HepG2 (cell line): Measurements from ENCODE around the gene UBL3. TPM values are rescaled to one million over a fixed set of nuclear protein-coding genes. Genes with fewer than 3 reads are reported as not detected.

Experiments used
- ATAC-seq: fragments of 200-7000 bp; cut with Tn5 transposase; 3 replicates; pipeline ENCODE4 v1.9.1; 2020; ENCODE audit warnings: mild to moderate bottlenecking, moderate library complexity
- BruUV-seq: library from RNA; stranded (reverse); fragments of 400-500 nt; replicated peaks from 2 replicates; lab custom pipeline; 2021; lab: Mats Ljungman, UMichigan
- CTCF ChIA-PET: fragments of 300-600 bp; formaldehyde crosslinking; extraction: SDS; loops from one replicate; lab custom pipeline; 2021; ENCODE audit warnings: low total read pairs, inconsistent platforms, low intra/inter-chr PET ratio; lab: Yijun Ruan, JAX
- POLR2A ChIA-PET: fragments of 350-600 bp; sonication (Branson Sonifier 250); formaldehyde crosslinking; loops from one replicate; lab custom pipeline; 2020; ENCODE audit warnings: antibody characterized with exemption, inconsistent platforms; lab: Yijun Ruan, JAX
- DNase-seq: peaks from one replicate; pipeline ENCODE4 v3.0.0-alpha.2; 2015; ENCODE audit warnings: low spot score
- FAIRE-seq: peaks from 3 replicates; lab custom pipeline; 2011; peaks lifted over from hg19 to GRCh38; lab: Jason Lieb, UNC
- H2AFZ ChIP-seq: one replicate; pipeline ENCODE4 v1.6.1; 2011; ENCODE audit warnings: low read length, inconsistent platforms
- H3K27ac ChIP-seq: fragments of 300-600 bp; 3 replicates; pipeline ENCODE4 v1.8.0; 2011; ENCODE audit warnings: mixed run types, mild to moderate bottlenecking, mixed read lengths, low read length, inconsistent platforms; ENCODE audit not compliant: insufficient read depth; ENCODE audit errors: extremely low read length
- H3K27me3 ChIP-seq, 2 experiments: fragments of 200-600 bp in 1 of 2; 2 replicates in 1 of 2; 3 replicates in 1 of 2; pipeline versions ENCODE4 v1.6.0 to v1.8.0; 2011; ENCODE audit warnings: low read length in 2 of 2, mild to moderate bottlenecking in 2 of 2, moderate library complexity in 2 of 2, inconsistent platforms in 1 of 2; ENCODE audit not compliant: insufficient read depth in 2 of 2, control insufficient read depth in 1 of 2
- H3K36me3 ChIP-seq, 2 experiments: fragments of 200-600 bp in 1 of 2; replicated peaks in 1 of 2; 2 replicates in 1 of 2; 3 replicates in 1 of 2; pipeline versions ENCODE4 v1.5.1 to v1.8.0; 2011; ENCODE audit warnings: low read length in 2 of 2, inconsistent platforms in 1 of 2; ENCODE audit not compliant: insufficient read depth in 2 of 2, control insufficient read depth in 1 of 2
- H3K4me1 ChIP-seq: 2 replicates; pipeline ENCODE4 v1.5.1; 2012; ENCODE audit warnings: low read length, inconsistent platforms; ENCODE audit not compliant: insufficient read depth
- H3K4me2 ChIP-seq: 2 replicates; pipeline ENCODE4 v1.6.0; 2011; ENCODE audit warnings: low read depth, low read length, inconsistent platforms
- H3K4me3 ChIP-seq, 3 experiments: fragments of 200-600 bp in 1 of 3; sonication (generic), shearing (Covaris generic) in 1 of 3; replicated peaks in 1 of 3; 2 replicates each; pipeline ENCODE4 v1.5.1; 2011 to 2016; ENCODE audit warnings: low read length in 3 of 3, inconsistent platforms in 2 of 3, low read depth in 2 of 3, mild to moderate bottlenecking in 2 of 3, control low read depth in 1 of 3, mixed read lengths in 1 of 3; ENCODE audit not compliant: insufficient read depth in 1 of 3
- H3K79me2 ChIP-seq: one replicate; pipeline ENCODE4 v1.6.1; 2011; ENCODE audit warnings: low read length, inconsistent platforms; ENCODE audit not compliant: insufficient read depth
- H3K9ac ChIP-seq: 2 replicates; pipeline ENCODE4 v1.6.0; 2011; ENCODE audit warnings: mild to moderate bottlenecking, low read depth, low read length, inconsistent platforms; ENCODE audit not compliant: insufficient read depth
- H3K9me3 ChIP-seq: 2 replicates; pipeline ENCODE4 v1.5.1; 2012; ENCODE audit warnings: mild to moderate bottlenecking, low read length
- H4K20me1 ChIP-seq: 2 replicates; pipeline ENCODE4 v1.6.0; 2011; ENCODE audit warnings: inconsistent platforms, mild to moderate bottlenecking, low read length, moderate library complexity; ENCODE audit not compliant: insufficient read depth
- CREB1 ChIP-seq, 2 experiments: fragments of 450-650 bp in 1 of 2; IDR thresholded peaks; 2 replicates each; pipeline ENCODE4 v1.6.1; 2016 to 2017; ENCODE audit warnings: control low read depth in 1 of 2, mild to moderate bottlenecking in 1 of 2, missing compliant biosample characterization in 1 of 2, missing genetic modification characterization in 1 of 2
- WGBS: methylation state at CpG from one replicate; pipeline ENCODE4 v1.1.6; 2017; ENCODE audit warnings: low lambda C conversion rate; 5-methylcytosine and 5-hydroxymethylcytosine counted together
- in situ Hi-C: cut with HindIII; loops from 2 replicates; pipeline ENCODE4 v1.10.0; 2017; ENCODE audit warnings: low pct_unique_long_range_greater_than_20kb; ENCODE audit not compliant: extremely low pct_ligation_motif_present
- intact Hi-C: fragments of 100-400 bp; cut with micrococcal nuclease; formaldehyde crosslinking; loops from one replicate; pipeline ENCODE4 v1.10.0; 2022; ENCODE audit not compliant: unreplicated experiment
- polyA plus RNA-seq, 8 experiments: library from polyadenylated mRNA; depleted of rRNA in 3 of 8; stranded (reverse) in 7 of 8; unstranded in 1 of 8; fragments of >200 nt; fragmentation: Illumina TruSeq in 4 of 8; extraction: Trizol in 4 of 8; gene quantifications; 2 replicates each; pipeline versions ENCODE4 v1.2.1 to v1.2.3, GENCODE V29; 2011 to 2016; ENCODE audit warnings: low read depth in 4 of 8, missing spikeins in 1 of 8, mixed read lengths in 1 of 8; ENCODE audit not compliant: insufficient read depth in 1 of 8
- total RNA-seq, 5 experiments: library from RNA; depleted of rRNA; stranded (reverse); fragments of >200 nt; fragmentation: Illumina TruSeq; extraction: Trizol; gene quantifications; 2 replicates each; pipeline ENCODE4 v1.2.3, GENCODE V29; 2016; ENCODE audit warnings: low read depth in 1 of 5
- TF ChIP-seq, protein P1 (sequence below): IDR thresholded peaks from 2 replicates; pipeline ENCODE4 v1.4.0; 2020; ENCODE audit warnings: mild to moderate bottlenecking, missing genetic modification reagents
- TF ChIP-seq, protein P2 (sequence below): sonication (generic); formaldehyde crosslinking; IDR thresholded peaks from 2 replicates; pipeline ENCODE4 v1.8.1; 2023; ENCODE audit warnings: mild to moderate bottlenecking, inconsistent platforms, moderate library complexity, missing genetic modification reagents, borderline replicate concordance

Gene UBL3
- total and polyA plus RNA-seq, 2 of the 13 experiments (the other 11 are each of a cell fraction or from before 2014, with no cell fraction given): 7.4 to 9.6 TPM

DNA sequence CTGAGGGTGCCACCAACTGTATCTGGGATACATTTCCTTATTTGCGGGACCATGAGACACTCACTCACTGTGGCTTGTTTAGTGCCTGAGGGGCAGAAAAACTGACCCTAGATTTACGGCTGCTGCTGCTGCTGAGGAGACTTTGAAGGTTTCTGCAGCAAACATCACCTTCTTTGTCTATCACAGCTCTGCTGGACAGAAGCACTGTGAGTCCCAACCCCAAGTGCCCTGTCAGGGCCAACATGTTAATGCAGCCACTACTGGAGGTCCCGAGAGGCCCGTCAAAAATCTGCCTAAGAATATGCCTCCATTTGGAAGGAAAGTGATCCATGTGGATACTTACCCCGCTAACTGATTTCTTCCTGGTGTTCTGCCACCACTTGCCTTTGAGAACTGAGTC is 37.3 kb upstream of the UBL3 start (continued):
- TF ChIP-seq, protein P1, sequence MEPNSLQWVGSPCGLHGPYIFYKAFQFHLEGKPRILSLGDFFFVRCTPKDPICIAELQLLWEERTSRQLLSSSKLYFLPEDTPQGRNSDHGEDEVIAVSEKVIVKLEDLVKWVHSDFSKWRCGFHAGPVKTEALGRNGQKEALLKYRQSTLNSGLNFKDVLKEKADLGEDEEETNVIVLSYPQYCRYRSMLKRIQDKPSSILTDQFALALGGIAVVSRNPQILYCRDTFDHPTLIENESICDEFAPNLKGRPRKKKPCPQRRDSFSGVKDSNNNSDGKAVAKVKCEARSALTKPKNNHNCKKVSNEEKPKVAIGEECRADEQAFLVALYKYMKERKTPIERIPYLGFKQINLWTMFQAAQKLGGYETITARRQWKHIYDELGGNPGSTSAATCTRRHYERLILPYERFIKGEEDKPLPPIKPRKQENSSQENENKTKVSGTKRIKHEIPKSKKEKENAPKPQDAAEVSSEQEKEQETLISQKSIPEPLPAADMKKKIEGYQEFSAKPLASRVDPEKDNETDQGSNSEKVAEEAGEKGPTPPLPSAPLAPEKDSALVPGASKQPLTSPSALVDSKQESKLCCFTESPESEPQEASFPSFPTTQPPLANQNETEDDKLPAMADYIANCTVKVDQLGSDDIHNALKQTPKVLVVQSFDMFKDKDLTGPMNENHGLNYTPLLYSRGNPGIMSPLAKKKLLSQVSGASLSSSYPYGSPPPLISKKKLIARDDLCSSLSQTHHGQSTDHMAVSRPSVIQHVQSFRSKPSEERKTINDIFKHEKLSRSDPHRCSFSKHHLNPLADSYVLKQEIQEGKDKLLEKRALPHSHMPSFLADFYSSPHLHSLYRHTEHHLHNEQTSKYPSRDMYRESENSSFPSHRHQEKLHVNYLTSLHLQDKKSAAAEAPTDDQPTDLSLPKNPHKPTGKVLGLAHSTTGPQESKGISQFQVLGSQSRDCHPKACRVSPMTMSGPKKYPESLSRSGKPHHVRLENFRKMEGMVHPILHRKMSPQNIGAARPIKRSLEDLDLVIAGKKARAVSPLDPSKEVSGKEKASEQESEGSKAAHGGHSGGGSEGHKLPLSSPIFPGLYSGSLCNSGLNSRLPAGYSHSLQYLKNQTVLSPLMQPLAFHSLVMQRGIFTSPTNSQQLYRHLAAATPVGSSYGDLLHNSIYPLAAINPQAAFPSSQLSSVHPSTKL (CRISPR knock-in tag): no peak

DNA sequence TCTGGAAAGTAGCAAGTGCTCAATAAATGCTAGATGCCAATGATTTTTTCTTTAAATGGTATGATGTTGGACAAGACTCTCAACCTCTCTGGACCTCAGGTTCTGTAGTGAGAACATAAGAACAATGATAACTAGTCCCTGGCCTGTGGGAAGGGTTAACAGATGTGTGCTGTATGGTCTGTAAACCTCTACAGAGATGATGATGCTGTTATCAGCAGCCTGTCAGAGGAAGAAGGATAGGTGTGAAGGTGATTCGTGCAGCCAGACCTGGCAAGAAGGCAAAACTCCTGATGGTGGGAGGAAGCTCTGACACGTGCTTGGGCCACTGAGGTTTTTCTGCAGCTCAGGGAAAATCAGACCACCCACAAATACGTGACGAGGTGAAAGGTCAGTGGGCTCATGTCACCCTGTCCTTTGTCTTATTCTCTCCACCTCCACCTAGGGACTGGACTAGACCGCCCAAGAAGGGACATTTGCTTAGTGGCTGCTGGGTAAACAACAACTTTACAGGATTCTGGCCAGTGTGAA is 36.7 kb upstream of the UBL3 start:
- WGBS: 6% methylated on average over 3 of the region's 5 CpGs
- peak overlapping the region; percentile 37; the same call in 1 of the 2 replicates for H3K4me2 ChIP-seq
- ChIA-PET CTCF (no interaction called here), POLR2A (no interaction called here)
- FAIRE-seq: no peak
- no peak overlapping the region for H2AFZ ChIP-seq
- peaks cover 9% of the 10 kb centered on the region for H3K4me1 ChIP-seq
- no peak for DNase-seq
- TF ChIP-seq, protein P2, sequence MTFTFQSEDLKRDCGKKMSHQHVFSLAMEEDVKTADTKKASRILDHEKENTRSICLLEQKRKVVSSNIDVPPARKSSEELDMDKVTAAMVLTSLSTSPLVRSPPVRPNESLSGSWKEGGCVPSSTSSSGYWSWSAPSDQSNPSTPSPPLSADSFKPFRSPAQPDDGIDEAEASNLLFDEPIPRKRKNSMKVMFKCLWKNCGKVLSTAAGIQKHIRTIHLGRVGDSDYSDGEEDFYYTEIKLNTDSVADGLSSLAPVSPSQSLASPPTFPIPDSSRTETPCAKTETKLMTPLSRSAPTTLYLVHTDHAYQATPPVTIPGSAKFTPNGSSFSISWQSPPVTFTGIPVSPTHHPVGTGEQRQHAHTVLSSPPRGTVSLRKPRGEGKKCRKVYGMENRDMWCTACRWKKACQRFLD (CRISPR knock-in tag): no peak
- 0 out of 2 replicates have a peak, but pooled peaks have one; percentile 2 for TF ChIP-seq CREB1 (IDR thresholded peaks at IDR 0.05)
- no peak for TF ChIP-seq CREB1 (CRISPR knock-in tag; IDR thresholded peaks at IDR 0.05)
- H4K20me1 ChIP-seq: no peaks in the 10 kb centered on the region
- H3K4me3 ChIP-seq: no peak overlapping the region
- in situ Hi-C loops: no loop called here
- ATAC-seq: peak; percentile 31; the same call in 1 of the 3 replicates
- H3K79me2 ChIP-seq: no peaks in the 10 kb centered on the region
- no TSS peak for BruUV-seq
- no peaks in the 10 kb centered on the region for H3K36me3 ChIP-seq
- no peaks in the 10 kb centered on the region for H3K9me3 ChIP-seq
- no peak overlapping the region for H3K9ac ChIP-seq
- no peak overlapping the region for H3K27ac ChIP-seq
- intact Hi-C loops: no loop called here
- peaks cover 0 to 7% of the 10 kb centered on the region in 2 experiments; a peak in 1 of 5 replicates for H3K27me3 ChIP-seq
